ENCODE results near the gene ZFAND3. TPM values are rescaled to one million over a fixed set of nuclear protein-coding genes. Genes with fewer than 3 reads are reported as not detected.

ZFAND3 gene
- total RNA-seq, 6 experiments from 2014 or later = 75.2 to 93.2 (median 87.0) TPM

DNA sequence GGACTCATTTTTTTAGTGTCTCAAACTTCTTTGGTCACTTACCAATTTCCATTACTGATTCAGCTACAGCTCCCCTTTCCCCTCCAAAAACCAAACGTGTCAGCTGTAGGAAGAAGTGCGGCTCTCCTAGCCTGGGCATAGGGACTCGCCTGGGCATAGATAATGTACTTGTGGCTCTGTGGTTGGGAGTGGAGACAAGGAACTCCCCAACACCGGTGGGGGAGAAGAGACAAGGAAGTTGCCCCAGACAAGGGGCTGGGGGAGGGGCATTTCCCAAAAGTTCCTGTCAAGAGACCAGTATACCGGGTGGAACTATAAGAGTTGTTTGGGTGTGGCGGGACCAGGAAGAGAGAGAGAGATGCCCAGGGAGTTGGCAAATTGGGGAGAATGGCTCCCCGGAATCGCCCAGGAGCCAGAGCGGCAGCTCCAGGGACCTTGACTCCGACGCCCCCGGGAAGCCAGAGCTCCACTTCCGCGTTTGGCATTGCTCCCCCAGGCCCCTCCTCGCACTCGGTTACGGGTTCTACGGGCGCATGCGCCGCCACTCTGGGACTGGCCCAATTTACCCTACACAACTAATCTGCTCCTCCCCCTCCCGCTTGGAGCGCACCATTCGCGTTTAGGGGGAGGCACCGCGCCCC lies 871 bp upstream of the ZFAND3 start:
- Mint-ChIP-seq H3K27ac (peak overlapping the region; percentile 97), H3K4me1 (ENCODE audit: low read depth) (peaks cover 36% of the 10 kb centered on the region), H3K36me3 (ENCODE audit: low read depth) (no peaks in the 10 kb centered on the region), H3K27me3 (ENCODE audit: insufficient read depth) (no peaks in the 10 kb centered on the region), H3K9me3 (no peaks in the 10 kb centered on the region), H3K4me3 (peak overlapping the region; percentile 95)
- TF ChIP-seq, protein P1, sequence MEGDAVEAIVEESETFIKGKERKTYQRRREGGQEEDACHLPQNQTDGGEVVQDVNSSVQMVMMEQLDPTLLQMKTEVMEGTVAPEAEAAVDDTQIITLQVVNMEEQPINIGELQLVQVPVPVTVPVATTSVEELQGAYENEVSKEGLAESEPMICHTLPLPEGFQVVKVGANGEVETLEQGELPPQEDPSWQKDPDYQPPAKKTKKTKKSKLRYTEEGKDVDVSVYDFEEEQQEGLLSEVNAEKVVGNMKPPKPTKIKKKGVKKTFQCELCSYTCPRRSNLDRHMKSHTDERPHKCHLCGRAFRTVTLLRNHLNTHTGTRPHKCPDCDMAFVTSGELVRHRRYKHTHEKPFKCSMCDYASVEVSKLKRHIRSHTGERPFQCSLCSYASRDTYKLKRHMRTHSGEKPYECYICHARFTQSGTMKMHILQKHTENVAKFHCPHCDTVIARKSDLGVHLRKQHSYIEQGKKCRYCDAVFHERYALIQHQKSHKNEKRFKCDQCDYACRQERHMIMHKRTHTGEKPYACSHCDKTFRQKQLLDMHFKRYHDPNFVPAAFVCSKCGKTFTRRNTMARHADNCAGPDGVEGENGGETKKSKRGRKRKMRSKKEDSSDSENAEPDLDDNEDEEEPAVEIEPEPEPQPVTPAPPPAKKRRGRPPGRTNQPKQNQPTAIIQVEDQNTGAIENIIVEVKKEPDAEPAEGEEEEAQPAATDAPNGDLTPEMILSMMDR (IDR thresholded peaks at IDR 0.05) = no peak
- DNase-seq = peak; percentile 89

DNA sequence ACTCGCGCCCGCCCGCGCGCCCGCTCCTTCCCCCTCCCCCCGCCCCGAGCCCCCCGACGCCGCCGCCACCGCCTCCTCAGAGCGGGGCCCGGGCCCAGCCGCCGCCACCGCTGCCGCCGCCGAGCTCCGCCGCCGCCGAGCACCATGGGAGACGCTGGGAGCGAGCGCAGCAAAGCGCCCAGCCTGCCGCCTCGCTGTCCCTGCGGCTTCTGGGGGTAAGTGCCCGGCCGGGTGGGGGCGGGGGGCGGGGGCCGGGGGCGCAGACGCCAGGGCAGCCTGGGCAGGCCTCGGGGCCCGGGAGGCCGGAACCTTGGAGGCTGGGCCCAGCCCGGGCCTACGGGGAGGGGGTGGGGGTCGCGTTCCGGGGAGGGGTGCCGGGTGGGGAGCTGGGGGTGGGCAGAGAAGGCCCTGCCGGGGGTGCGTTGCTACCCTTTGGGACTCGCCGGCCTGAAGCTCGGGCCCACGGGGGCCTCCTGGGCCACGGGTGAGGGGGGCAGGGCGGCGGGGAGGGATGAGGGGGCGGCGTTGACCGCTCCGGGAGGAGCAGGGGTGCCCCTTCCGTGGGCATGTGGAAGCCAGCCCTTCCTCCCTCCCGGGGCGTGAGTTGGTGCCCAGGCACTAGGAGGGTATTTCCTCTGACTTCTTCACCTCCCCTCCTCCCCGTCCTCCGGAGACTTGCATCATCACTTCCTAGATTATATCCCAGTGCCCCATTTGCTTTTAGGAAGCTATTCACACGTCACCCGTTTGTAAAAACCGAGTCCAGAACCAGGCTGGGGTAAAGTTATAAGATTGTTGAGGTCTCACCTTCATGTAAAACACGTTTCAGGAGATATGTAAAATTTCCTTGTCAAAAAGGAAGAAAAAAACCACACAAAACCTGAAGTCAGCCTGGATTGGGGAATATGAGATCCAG lies 533 bp downstream of the ZFAND3 start:
- peak; percentile 36 for DNase-seq
- Mint-ChIP-seq H3K36me3 (ENCODE audit: low read depth) (no peaks in the 10 kb centered on the region), H3K4me1 (ENCODE audit: low read depth) (peaks cover 48% of the 10 kb centered on the region), H3K4me3 (peak overlapping the region; percentile 95), H3K27me3 (ENCODE audit: insufficient read depth) (no peaks in the 10 kb centered on the region), H3K9me3 (no peaks in the 10 kb centered on the region), H3K27ac (peak overlapping the region; percentile 97)
- TF ChIP-seq, protein P1 (IDR thresholded peaks at IDR 0.05) = no peak

DNA sequence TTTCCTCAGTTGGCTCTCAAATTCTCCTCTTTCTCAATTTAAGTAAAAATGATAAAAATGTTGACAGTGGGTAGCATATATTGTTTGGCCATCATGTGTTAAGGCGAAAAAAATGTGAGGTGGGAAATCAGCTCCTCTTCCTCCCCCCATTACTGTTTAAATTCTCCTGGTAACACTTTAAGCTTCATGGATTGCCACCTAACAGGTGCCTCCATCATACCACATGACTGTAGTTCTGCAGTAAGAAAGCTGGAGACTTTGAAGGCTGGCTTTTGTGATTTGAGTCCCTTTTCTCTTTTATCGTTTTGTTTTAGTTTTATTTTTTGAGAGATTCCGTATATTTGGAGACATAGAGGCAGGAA lies 1.2 kb downstream of the ZFAND3 start:
- DNase-seq = no peak
- peak overlapping the region; percentile 85 for H3K4me3 Mint-ChIP-seq

DNA sequence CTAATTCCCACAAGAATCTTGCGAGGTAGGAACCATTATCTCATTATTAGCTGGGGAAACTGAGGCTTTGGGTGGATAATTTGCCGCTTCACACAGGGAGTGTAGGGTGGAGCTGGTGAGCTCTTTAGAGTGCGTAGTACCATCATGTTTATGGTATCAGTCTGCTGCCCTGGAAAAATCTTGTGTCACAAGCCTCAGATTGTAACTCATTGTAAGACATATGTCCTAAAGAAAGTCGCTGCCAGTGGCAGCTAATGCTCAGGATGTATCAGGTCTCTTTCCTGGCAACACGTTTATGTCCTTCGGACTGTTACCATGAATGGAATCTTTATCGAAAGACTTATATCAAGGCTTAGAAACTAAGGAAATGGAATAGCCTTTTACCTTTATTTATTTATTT lies 1.9 kb downstream of the ZFAND3 start:
- DNase-seq = no peak
- no peaks in the 10 kb centered on the region for H3K9me3 Mint-ChIP-seq
- peak overlapping the region; percentile 85 for H3K4me3 Mint-ChIP-seq
- H3K4me1 Mint-ChIP-seq (ENCODE audit: low read depth) = peaks cover 62% of the 10 kb centered on the region
- no peak overlapping the region for H3K27ac Mint-ChIP-seq
- no peaks in the 10 kb centered on the region for H3K27me3 Mint-ChIP-seq (ENCODE audit: insufficient read depth)
- H3K36me3 Mint-ChIP-seq (ENCODE audit: low read depth) = no peaks in the 10 kb centered on the region
- TF ChIP-seq, protein P1 (IDR thresholded peaks at IDR 0.05) = no peak

More for the DNA sequence above, 1.2 kb downstream of the ZFAND3 start:
- H3K27me3 Mint-ChIP-seq (ENCODE audit: insufficient read depth) = no peaks in the 10 kb centered on the region
- H3K36me3 Mint-ChIP-seq (ENCODE audit: low read depth) = no peaks in the 10 kb centered on the region
- peak overlapping the region; percentile 76 for H3K27ac Mint-ChIP-seq
- TF ChIP-seq, protein P1 (IDR thresholded peaks at IDR 0.05) = no peak
- H3K9me3 Mint-ChIP-seq = no peaks in the 10 kb centered on the region
- H3K4me1 Mint-ChIP-seq (ENCODE audit: low read depth) = peaks cover 54% of the 10 kb centered on the region

DNA sequence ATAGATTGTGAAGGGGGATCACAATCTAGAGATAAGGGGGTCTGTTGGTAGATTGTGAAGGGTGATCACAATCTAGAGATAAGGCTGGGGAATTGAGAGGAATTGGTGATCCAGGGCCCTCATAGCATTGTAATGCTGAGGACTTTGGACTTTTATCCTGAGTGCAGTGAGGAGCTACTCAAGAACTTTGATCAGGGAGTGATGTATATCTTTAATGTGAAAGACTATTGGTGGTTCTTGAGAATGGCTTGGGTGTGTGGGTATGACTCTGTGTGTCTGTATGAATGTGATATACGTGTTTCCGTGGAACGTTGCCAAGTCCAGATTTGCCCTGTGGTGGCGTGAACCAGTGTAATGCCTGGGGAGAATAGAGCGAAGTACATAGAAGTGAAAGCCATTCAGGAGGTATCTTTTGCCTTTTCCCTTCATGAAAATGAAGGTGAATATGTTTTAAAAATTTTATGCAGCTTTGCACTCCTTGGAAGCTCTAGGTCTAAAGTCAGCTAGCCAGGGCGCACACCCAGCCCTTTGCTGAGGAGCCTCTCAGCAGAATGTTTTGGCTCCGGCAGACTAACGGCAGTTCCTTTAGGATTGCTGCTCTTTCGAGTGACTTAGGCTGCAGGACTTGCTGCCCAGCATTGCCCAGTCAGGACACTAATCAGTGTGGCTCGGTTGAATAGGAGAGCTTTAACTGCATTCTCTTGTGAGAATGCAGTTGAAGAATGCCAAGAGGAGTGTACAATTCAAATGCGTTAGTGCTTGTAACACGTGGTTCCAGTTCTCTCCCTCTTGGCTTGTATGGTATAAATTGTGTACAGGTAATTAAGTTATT lies 3.5 kb downstream of the ZFAND3 start:
- peak overlapping the region; percentile 22 for H3K27ac Mint-ChIP-seq

More for the DNA sequence above, 3.5 kb downstream of the ZFAND3 start:
- no peaks in the 10 kb centered on the region for H3K36me3 Mint-ChIP-seq (ENCODE audit: low read depth)
- H3K4me3 Mint-ChIP-seq = peak overlapping the region; percentile 85
- TF ChIP-seq, protein P1 (IDR thresholded peaks at IDR 0.05) = no peak
- DNase-seq = peak; percentile 16
- peaks cover 75% of the 10 kb centered on the region for H3K4me1 Mint-ChIP-seq (ENCODE audit: low read depth)
- no peaks in the 10 kb centered on the region for H3K9me3 Mint-ChIP-seq
- no peaks in the 10 kb centered on the region for H3K27me3 Mint-ChIP-seq (ENCODE audit: insufficient read depth)
